ENCODE measurements around the gene KIAA1755. TPM values are rescaled to one million over a fixed set of nuclear protein-coding genes. Genes with fewer than 3 reads are reported as not detected.
A peak's percentile ranks its signal among the peaks of the same experiment; 100 is the strongest.

KIAA1755 gene
- total RNA-seq, 1 donor from 2014 or later: 0.22 TPM

- Histone ChIP-seq H3K27ac (no peak overlapping the region), H2AFZ (replicated peaks) (no peak overlapping the region), H3K79me2 (ENCODE audit: low read depth) (no peaks in the 10 kb centered on the region), H3K27me3 (no peaks in the 10 kb centered on the region), H3K4me2 (no peak overlapping the region), H3F3A (ENCODE audit: low read depth) (no peaks in the 10 kb centered on the region), H3K4me3 (no peak overlapping the region), H3K4me1 (peaks cover 5% of the 10 kb centered on the region), H3K9me3 (ENCODE audit: low read depth) (no peaks in the 10 kb centered on the region), H3K36me3 (no peaks in the 10 kb centered on the region), H4K20me1 (ENCODE audit: low read depth) (no peaks in the 10 kb centered on the region), H3K9ac (no peak overlapping the region)
- Mint-ChIP-seq H3K27me3 (ENCODE audit: insufficient read depth, low read depth) (peaks cover 8% of the 10 kb centered on the region), H3K36me3 (no peaks in the 10 kb centered on the region), H3K4me3 (no peak overlapping the region), H3K9me3 (peaks cover 5% of the 10 kb centered on the region), H3K27ac (peak overlapping the region; percentile 0), H3K4me1 (peaks cover 17% of the 10 kb centered on the region)
- DNase-seq (ENCODE audit: low spot score): no peak
- TF ChIP-seq, protein P1, sequence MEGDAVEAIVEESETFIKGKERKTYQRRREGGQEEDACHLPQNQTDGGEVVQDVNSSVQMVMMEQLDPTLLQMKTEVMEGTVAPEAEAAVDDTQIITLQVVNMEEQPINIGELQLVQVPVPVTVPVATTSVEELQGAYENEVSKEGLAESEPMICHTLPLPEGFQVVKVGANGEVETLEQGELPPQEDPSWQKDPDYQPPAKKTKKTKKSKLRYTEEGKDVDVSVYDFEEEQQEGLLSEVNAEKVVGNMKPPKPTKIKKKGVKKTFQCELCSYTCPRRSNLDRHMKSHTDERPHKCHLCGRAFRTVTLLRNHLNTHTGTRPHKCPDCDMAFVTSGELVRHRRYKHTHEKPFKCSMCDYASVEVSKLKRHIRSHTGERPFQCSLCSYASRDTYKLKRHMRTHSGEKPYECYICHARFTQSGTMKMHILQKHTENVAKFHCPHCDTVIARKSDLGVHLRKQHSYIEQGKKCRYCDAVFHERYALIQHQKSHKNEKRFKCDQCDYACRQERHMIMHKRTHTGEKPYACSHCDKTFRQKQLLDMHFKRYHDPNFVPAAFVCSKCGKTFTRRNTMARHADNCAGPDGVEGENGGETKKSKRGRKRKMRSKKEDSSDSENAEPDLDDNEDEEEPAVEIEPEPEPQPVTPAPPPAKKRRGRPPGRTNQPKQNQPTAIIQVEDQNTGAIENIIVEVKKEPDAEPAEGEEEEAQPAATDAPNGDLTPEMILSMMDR (IDR thresholded peaks at IDR 0.05): no peak
- TF ChIP-seq EZH2 (IDR thresholded peaks at IDR 0.05): no peak
- TF ChIP-seq EZH2phosphoT487 (IDR thresholded peaks at IDR 0.05): no peak
Measured at GRCh38 chr20:38191654-38192053, 68.9 kb downstream of the KIAA1755 start.

DNA sequence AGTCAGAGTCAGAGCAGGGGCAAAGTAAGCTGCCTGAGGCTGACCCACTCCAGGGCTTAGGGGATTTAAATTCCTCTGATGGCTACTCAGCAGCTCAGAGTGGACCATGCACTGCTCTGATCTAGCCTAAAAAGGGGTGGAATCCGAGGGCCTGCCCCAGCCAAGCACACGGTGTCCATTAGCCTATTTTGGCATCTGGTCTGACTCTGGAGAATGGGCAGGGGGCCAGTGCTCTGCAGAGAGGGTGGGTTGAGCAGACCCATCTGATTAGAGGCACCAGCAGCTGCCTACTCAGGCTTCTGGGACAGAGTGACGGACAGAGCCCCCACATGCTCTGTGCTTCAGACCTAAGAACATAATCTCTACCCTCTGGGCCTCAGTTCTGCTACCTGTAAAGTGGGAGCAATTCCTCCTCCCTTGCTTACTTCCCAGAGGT is 69.6 kb downstream of the KIAA1755 start:
- Histone ChIP-seq H3K9ac (no peak overlapping the region), H3K4me1 (peaks cover 5% of the 10 kb centered on the region), H2AFZ (replicated peaks) (no peak overlapping the region), H3K4me2 (no peak overlapping the region), H3F3A (ENCODE audit: low read depth) (no peaks in the 10 kb centered on the region), H3K27me3 (no peaks in the 10 kb centered on the region), H3K79me2 (ENCODE audit: low read depth) (no peaks in the 10 kb centered on the region), H3K27ac (no peak overlapping the region), H3K4me3 (no peak overlapping the region), H3K36me3 (no peaks in the 10 kb centered on the region), H3K9me3 (ENCODE audit: low read depth) (no peaks in the 10 kb centered on the region), H4K20me1 (ENCODE audit: low read depth) (no peaks in the 10 kb centered on the region)
- no peaks in the 10 kb centered on the region for H3K36me3 Mint-ChIP-seq
- H3K27ac Mint-ChIP-seq: no peak overlapping the region
- TF ChIP-seq EZH2 (IDR thresholded peaks at IDR 0.05) (no peak), EZH2phosphoT487 (IDR thresholded peaks at IDR 0.05) (no peak)
- TF ChIP-seq, protein P1 (IDR thresholded peaks at IDR 0.05): no peak
- H3K9me3 Mint-ChIP-seq: peaks cover 5% of the 10 kb centered on the region
- peaks cover 17% of the 10 kb centered on the region for H3K4me1 Mint-ChIP-seq
- DNase-seq (ENCODE audit: low spot score): no peak
- peaks cover 8% of the 10 kb centered on the region for H3K27me3 Mint-ChIP-seq (ENCODE audit: insufficient read depth, low read depth)
- H3K4me3 Mint-ChIP-seq: no peak overlapping the region

DNA sequence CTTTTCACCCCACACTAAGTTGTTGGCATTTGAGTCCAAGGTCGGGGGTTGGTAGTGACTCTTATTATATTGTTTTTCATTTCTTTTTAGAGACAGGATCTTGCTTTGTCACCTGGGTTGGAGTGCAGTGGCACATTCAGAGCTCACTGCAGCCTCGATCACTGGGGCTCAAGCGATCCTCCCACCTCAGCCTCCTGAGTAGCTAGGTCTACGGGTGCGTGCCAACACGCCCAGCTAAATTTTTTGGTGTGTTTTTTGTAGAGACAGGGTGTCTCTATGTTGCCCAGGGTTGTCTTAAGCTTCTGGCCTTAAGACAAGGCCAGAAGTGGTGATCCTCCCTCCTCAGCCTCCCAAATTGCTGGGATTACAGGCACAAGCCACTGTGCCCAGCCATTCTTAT is 70.4 kb downstream of the KIAA1755 start:
- Mint-ChIP-seq H3K9me3 (peaks cover 5% of the 10 kb centered on the region), H3K4me1 (peaks cover 17% of the 10 kb centered on the region), H3K27me3 (ENCODE audit: insufficient read depth, low read depth) (peaks cover 7% of the 10 kb centered on the region), H3K4me3 (no peak overlapping the region), H3K27ac (no peak overlapping the region), H3K36me3 (no peaks in the 10 kb centered on the region)
- H3F3A ChIP-seq (ENCODE audit: low read depth): no peaks in the 10 kb centered on the region
- H3K4me1 ChIP-seq: peaks cover 5% of the 10 kb centered on the region
- no peaks in the 10 kb centered on the region for H3K27me3 ChIP-seq
- H3K9me3 ChIP-seq (ENCODE audit: low read depth): no peaks in the 10 kb centered on the region
- no peaks in the 10 kb centered on the region for H3K79me2 ChIP-seq (ENCODE audit: low read depth)
- no peak overlapping the region for H3K9ac ChIP-seq
- no peak for DNase-seq (ENCODE audit: low spot score)
- no peak overlapping the region for H3K4me2 ChIP-seq
- TF ChIP-seq, protein P1 (IDR thresholded peaks at IDR 0.05): no peak
- TF ChIP-seq EZH2 (IDR thresholded peaks at IDR 0.05) (no peak), EZH2phosphoT487 (IDR thresholded peaks at IDR 0.05) (no peak)
- H4K20me1 ChIP-seq (ENCODE audit: low read depth): no peaks in the 10 kb centered on the region
- H3K27ac ChIP-seq: no peak overlapping the region
- no peak overlapping the region for H2AFZ ChIP-seq (replicated peaks)
- no peak overlapping the region for H3K4me3 ChIP-seq
- H3K36me3 ChIP-seq: no peaks in the 10 kb centered on the region

Measured in neural progenitor cell (in vitro differentiated cells).